GM19452 (cell line): Measurements from ENCODE around the gene PRKCQ.
"Not testable (repeated sequence)": the region's sequence is repeated elsewhere in the genome, so short reads cannot be mapped to it uniquely, and the experiment has no call there.

Experiments used
- ATAC-seq: cut with Tn5 transposase; IDR thresholded peaks from one replicate; pipeline ENCODE4 v1.9.1; 2021; ENCODE audit not compliant: unreplicated experiment

The PRKCQ gene

DNA sequence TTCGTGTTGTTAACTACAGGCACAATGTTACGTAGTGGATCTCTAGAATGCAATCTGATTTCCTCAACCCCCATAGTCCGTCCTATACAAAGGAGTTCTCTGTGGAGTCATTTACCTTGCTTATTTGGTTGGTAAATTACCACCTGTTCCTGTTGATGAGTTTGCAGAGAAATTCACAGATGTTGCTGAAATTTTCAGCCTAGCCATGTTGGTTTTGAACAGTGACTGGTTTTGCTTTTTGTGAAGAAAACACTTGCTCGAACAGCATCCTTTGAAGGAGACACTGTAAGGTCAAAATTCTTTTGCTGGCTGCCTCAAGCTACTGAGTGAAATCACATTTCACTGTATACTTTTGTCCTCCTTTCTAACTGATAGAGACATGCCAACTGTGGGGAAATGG is 15.4 kb upstream of the PRKCQ start:
- no peak for ATAC-seq

GRCh38 chr10:6593241-6593671 is 13.2 kb upstream of the PRKCQ start:
- ATAC-seq = no peak

- ATAC-seq = no peak
Measured at GRCh38 chr10:6592080-6592479, 12.0 kb upstream of the PRKCQ start.

DNA sequence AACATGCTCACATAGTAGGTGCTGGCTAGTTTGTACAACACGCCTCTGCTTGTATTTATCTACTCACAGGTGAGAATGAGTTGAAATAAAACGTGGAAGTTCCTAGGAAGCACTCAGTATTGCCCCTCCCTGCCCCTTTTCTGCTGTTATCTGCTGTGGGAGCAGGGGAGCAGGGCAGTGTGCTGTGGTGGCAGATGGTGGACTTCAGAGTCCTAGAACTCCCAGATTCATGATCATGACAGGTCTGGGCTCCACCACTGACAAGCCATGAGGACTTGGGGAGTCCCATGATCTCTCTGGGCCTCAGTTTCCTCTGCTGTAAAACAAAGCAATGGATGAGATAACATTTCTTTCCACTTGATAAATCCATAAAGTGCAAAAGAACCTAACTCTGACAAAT is 11.6 kb upstream of the PRKCQ start:
- ATAC-seq = no peak

- ATAC-seq = no peak
Measured at GRCh38 chr10:6590100-6590499, 10.0 kb upstream of the PRKCQ start.

DNA sequence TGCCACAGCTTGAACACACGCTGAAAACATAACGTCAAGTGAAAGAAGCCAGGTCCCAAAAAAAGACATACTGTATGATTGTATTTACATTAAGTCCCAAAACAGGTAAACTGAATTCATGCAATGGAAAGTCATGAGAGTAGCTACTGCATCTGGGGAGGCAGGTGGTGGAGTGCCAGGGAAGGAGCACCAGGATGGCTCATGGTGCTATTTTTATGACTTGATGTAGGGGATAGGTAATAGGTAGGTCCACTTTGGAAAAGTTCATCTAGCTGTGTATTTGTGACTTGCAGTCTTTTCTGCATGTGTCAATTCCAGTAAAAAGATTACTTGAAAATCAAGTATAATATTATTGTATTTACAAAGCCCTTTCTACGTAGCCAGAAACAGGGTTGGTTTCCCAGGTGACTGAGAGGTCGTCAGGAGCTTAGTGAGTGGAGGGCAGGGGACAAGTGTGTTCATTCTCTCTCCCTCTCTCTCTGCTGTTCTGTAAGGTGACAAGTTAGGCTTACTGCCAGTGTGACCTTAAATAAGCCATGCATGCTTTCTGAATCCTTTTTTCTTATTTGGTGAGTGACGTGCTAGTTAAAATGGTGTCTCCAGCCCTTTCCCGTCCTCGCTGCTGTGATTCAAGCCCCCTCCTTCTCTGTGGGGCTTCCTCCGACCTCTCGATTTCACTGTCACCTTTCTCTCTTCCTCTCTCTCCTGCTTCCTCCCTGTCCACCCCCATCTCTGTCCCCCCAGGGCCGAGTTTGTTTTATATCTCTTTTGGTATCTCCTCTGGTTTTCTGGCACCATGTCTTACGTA is 9.4 kb upstream of the PRKCQ start:
- ATAC-seq = no peak

- no peak for ATAC-seq
Measured at GRCh38 chr10:6588845-6589244, 8.8 kb upstream of the PRKCQ start.

DNA sequence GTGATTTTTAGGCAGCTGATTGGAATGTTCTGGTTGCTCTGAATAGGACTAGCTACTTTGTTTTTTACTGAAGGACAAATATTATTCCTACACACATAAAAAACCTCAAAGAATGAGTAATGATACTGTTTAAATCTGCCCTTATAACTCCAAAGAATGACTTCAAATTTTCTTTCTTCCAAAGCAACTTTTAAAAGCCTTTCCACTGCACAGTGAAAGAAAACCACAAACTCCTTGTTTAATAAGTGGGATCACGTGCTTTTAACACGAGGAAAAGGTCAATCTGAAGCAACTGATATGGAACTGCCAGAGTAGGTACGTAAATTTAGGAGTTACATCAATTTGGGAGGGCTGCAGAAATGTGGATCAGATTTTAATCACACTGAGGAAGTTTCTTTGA is 8.0 kb upstream of the PRKCQ start:
- ATAC-seq = no peak

- ATAC-seq = no peak
Measured at GRCh38 chr10:6586501-6586900, 6.4 kb upstream of the PRKCQ start.

DNA sequence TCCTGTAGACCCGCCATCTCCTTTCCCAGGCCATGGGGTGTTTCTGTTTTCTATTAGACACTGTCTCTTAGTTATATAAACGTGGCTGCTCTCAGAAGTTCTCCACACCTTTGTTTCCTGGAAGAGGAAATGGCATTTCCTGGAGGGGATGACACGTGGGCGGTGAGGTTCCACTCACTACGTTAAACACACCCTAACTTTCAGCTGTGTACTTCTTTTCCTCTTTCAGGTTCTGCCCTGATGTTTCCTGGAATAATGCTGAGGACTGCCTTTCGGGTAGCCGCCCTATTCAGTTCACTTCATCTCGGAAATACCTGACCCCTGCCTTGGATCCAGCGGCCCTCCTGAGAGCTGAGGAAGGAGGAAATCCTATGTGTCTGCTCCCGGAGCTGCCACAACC is 3.4 kb upstream of the PRKCQ start:
- ATAC-seq = no peak

GRCh38 chr10:6582913-6583312 is 2.8 kb upstream of the PRKCQ start:
- ATAC-seq = not testable (repeated sequence)

DNA sequence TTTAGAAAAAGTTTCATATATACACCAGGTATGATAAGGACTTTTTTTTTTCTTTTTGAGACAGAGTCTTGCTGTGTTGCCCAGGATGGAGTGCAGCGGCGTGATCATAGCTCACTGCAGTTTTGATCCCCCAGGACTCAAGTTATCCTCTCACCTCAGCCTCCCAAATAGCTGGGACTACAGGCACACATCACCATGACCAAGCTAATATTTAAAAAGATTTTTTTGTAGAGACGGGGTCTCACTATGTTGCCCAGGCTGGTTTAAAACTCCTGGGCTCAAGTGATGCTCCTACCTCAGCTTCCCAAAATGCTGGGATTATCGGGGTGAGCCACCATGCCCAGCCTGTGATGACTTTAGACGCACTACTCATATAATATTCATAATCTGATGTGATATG is 2.2 kb upstream of the PRKCQ start:
- no peak for ATAC-seq

GRCh38 chr10:6581778-6582228 is 1.7 kb upstream of the PRKCQ start:
- no peak for ATAC-seq

DNA sequence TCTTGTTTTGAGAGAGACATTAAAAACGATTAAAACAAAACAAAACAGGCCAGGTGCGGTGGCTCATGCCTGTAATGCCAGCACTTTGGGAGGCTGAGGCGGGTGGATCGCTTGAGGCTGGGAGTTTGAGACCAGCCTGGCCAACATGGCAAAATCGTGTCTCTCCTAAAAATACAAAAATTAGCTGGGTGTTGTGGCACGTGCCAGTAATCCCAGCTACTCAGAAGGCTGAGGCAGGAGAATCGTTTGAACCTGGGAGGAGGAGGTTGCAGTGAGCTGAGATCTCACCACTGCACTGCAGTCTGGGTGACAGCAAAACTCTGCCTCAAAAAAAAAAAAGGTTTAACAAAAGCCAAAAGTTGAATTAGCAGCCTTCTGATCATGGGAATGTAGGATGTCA is 1.1 kb upstream of the PRKCQ start:
- ATAC-seq = not testable (repeated sequence)

- peak; percentile 97 for ATAC-seq
Measured at GRCh38 chr10:6580279-6581029, 378 bp upstream of the PRKCQ start.

DNA sequence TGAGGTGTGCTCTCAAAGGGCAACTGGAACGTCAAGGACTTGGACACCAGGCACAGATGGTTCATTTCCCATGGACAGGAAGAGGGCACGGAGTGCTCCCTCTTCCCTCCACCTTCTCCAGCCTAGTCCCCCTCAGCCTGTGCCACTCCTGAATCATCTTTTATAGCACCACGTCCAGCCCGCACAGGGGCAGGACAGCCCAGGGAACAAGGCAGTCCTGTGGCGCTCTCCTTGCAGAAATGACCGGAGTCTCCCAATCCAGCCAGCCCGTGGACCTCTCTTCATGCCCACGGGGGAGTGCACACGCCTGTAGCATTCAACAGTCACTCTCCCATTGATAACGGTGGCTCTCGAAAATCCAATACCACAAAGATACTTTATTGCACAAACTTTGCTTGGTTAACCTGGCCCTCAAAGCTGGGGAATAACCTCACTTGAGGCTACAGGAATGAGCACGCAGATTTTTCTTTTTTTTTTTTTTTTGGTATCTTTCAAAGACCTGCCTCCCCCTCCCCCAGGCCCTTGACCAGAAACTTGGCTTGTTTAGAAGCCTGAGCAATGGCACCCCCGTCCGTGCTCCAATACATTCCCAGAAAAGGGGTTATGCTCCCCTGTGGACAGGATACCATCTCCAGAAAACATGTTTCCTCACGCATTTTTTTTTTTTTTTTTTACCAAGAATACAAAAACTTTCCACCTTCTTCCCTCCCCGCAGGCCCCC is 733 bp downstream of the PRKCQ start:
- ATAC-seq = no peak

GRCh38 chr10:6578795-6579182 is 1.3 kb downstream of the PRKCQ start:
- no peak for ATAC-seq

- ATAC-seq = no peak
Measured at GRCh38 chr10:6578251-6578771, 1.8 kb downstream of the PRKCQ start.

DNA sequence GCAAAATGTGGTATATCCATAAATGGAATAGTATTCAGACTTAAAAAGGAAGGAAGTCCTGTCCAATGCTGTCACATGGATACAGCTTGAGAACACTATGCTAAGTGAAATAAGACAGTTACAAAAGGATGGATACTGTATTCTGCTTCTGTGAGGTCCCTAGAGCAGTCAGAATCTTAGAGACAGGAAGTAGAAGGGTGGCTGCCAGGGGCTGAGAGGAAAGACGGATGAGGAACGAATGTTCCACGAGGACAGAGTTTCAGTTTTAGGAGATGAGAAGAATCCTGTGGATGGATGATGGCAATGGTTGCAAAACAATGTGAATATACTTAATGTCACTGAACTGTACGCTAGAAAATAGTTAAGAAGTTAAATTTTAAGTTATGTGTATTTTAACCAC is 3.8 kb downstream of the PRKCQ start:
- ATAC-seq = no peak

DNA sequence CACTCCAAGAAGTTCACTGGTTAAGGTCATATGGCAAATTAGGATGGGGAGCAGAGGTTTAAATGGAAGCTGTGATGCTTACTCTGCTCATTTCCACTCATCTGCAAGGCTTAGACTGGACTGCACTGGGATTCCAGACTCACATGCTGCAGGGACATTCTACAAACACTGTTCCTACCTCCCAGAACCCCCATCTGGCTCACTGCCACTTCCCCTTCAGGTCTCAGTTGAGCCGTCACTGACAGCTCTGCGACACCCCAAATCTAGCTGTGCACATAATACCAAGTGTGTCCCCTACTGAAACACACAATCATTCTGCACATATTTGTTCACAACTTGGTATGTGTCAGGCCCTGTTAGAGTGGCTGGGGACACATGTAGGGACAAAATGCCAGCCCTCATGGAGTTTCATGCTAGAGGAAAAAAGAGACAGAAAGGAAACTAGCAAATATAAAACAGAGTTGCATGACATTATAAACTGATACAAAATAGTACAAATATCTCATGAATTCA is 5.4 kb downstream of the PRKCQ start:
- ATAC-seq = no peak

- no peak for ATAC-seq
Measured at GRCh38 chr10:6570893-6571292, 9.2 kb downstream of the PRKCQ start.
